OCI-LY3 (cell line): ENCODE data around the gene RETREG2.

Experiments used
- H2AFZ ChIP-seq: fragments of 200-600, 300-600 bp; shearing (Covaris generic); 2 replicates; pipeline ENCODE4 v1.6.0; 2014; ENCODE audit warnings: antibody characterized with exemption, low read depth, low read length
- H3K27ac ChIP-seq: fragments of 200-600, 300-600 bp; sonication (generic); 2 replicates; pipeline ENCODE4 v1.5.1; 2014; ENCODE audit warnings: mild to moderate bottlenecking, low read length, moderate library complexity, mixed read lengths
- H3K27me3 ChIP-seq: fragments of 200-600, 300-600 bp; sonication (generic); 2 replicates; pipeline ENCODE4 v1.6.1; 2014; ENCODE audit warnings: low read depth, low read length, mixed read lengths
- H3K36me3 ChIP-seq: fragments of 200-600, 300-600 bp; sonication (generic); replicated peaks from 2 replicates; pipeline ENCODE3; 2014; ENCODE audit warnings: low read depth, low read length, mixed read lengths
- H3K4me1 ChIP-seq: fragments of 300-600, 200-600 bp; sonication (generic); 2 replicates; pipeline ENCODE4 v1.6.1; 2014; ENCODE audit warnings: low read length, mixed read lengths
- H3K4me2 ChIP-seq: fragments of 200-600, 300-600 bp; sonication (generic); 2 replicates; pipeline ENCODE4 v1.6.1; 2014; ENCODE audit warnings: low read length, mixed read lengths
- H3K4me3 ChIP-seq: fragments of 300-600, 200-600 bp; sonication (generic); 2 replicates; pipeline ENCODE4 v1.5.1; 2014; ENCODE audit warnings: antibody characterized with exemption, mild to moderate bottlenecking, low read length, moderate library complexity
- H3K79me2 ChIP-seq: fragments of 300-600, 200-600 bp; shearing (Covaris generic); 2 replicates; pipeline ENCODE4 v1.6.1; 2014; ENCODE audit warnings: mild to moderate bottlenecking, low read length, mixed read lengths
- H3K9ac ChIP-seq: fragments of 300-600, 200-600 bp; shearing (Covaris generic); 2 replicates; pipeline ENCODE4 v1.6.0; 2014; ENCODE audit warnings: mild to moderate bottlenecking, low read length, moderate library complexity
- H3K9me3 ChIP-seq: fragments of 200-600, 300-600 bp; shearing (Covaris generic); 2 replicates; pipeline ENCODE4 v1.6.1; 2014; ENCODE audit warnings: low read length, mixed read lengths; ENCODE audit not compliant: insufficient read depth
- H4K20me1 ChIP-seq: fragments of 200-600, 300-600 bp; sonication (generic); 2 replicates; pipeline ENCODE4 v1.6.1; 2016; ENCODE audit warnings: low read length, mixed read lengths; ENCODE audit not compliant: insufficient read depth
- CTCF ChIP-seq: fragments of 200-600, 300-600 bp; sonication (generic); IDR thresholded peaks from 2 replicates; pipeline ENCODE4 v1.5.1; 2014; ENCODE audit warnings: antibody characterized with exemption, low read length, low read depth
- EZH2phosphoT487 ChIP-seq: fragments of 200-600 bp; shearing (Covaris generic); IDR thresholded peaks from 2 replicates; pipeline ENCODE4 v1.6.1; 2018; ENCODE audit warnings: antibody characterized with exemption, mixed run types, low read depth

The RETREG2 gene

GRCh38 chr2:219213486-219214071 is 35.5 kb downstream of the RETREG2 start:
- H4K20me1 ChIP-seq, result no peaks in the 10 kb centered on the region
- no peak overlapping the region for H2AFZ ChIP-seq
- no peak overlapping the region for H3K4me3 ChIP-seq
- TF ChIP-seq EZH2phosphoT487, result no peak
- TF ChIP-seq CTCF, result no peak
- no peaks in the 10 kb centered on the region for H3K4me1 ChIP-seq
- H3K9ac ChIP-seq, result no peak overlapping the region
- no peaks in the 10 kb centered on the region for H3K27me3 ChIP-seq
- no peaks in the 10 kb centered on the region for H3K79me2 ChIP-seq
- no peak overlapping the region for H3K4me2 ChIP-seq
- no peaks in the 10 kb centered on the region for H3K9me3 ChIP-seq
- no peaks in the 10 kb centered on the region for H3K36me3 ChIP-seq
- H3K27ac ChIP-seq, result no peak overlapping the region

GRCh38 chr2:219214141-219214540 is 36.1 kb downstream of the RETREG2 start:
- Histone ChIP-seq H3K4me2 (no peak overlapping the region), H4K20me1 (no peaks in the 10 kb centered on the region), H3K9me3 (no peaks in the 10 kb centered on the region), H3K4me3 (no peak overlapping the region), H3K9ac (no peak overlapping the region), H2AFZ (no peak overlapping the region), H3K79me2 (no peaks in the 10 kb centered on the region), H3K27ac (no peak overlapping the region), H3K36me3 (no peaks in the 10 kb centered on the region), H3K4me1 (no peaks in the 10 kb centered on the region), H3K27me3 (no peaks in the 10 kb centered on the region)
- no peak for TF ChIP-seq EZH2phosphoT487
- TF ChIP-seq CTCF, result no peak

- Histone ChIP-seq H3K4me2 (no peak overlapping the region), H3K9ac (no peak overlapping the region), H3K9me3 (no peaks in the 10 kb centered on the region), H3K79me2 (no peaks in the 10 kb centered on the region), H3K36me3 (no peaks in the 10 kb centered on the region), H3K27me3 (no peaks in the 10 kb centered on the region), H3K4me1 (no peaks in the 10 kb centered on the region), H2AFZ (no peak overlapping the region), H3K4me3 (no peak overlapping the region), H4K20me1 (no peaks in the 10 kb centered on the region), H3K27ac (no peak overlapping the region)
- TF ChIP-seq CTCF (no peak), EZH2phosphoT487 (no peak)
Observed at GRCh38 chr2:219214786-219215185, 36.7 kb downstream of the RETREG2 start.

- TF ChIP-seq CTCF (no peak), EZH2phosphoT487 (no peak)
- Histone ChIP-seq H3K4me3 (no peak overlapping the region), H3K79me2 (no peaks in the 10 kb centered on the region), H3K36me3 (no peaks in the 10 kb centered on the region), H3K27ac (no peak overlapping the region), H3K4me2 (no peak overlapping the region), H3K4me1 (no peaks in the 10 kb centered on the region), H3K27me3 (no peaks in the 10 kb centered on the region), H2AFZ (no peak overlapping the region), H4K20me1 (no peaks in the 10 kb centered on the region), H3K9ac (no peak overlapping the region), H3K9me3 (no peaks in the 10 kb centered on the region)
Observed at GRCh38 chr2:219215871-219216534, 37.9 kb downstream of the RETREG2 start.
